HG03442 (cell line): Measurements from ENCODE around the gene ZNF471.

ENCODE experiments used
- ATAC-seq: cut with Tn5 transposase; IDR thresholded peaks from one replicate; pipeline ENCODE4 v1.9.1; 2021; ENCODE audit warnings: mild to moderate bottlenecking, moderate library complexity; ENCODE audit not compliant: unreplicated experiment

The ZNF471 gene

GRCh38 chr19:56572589-56572988, 64.9 kb downstream of the ZNF471 start:
- ATAC-seq = no peak

DNA sequence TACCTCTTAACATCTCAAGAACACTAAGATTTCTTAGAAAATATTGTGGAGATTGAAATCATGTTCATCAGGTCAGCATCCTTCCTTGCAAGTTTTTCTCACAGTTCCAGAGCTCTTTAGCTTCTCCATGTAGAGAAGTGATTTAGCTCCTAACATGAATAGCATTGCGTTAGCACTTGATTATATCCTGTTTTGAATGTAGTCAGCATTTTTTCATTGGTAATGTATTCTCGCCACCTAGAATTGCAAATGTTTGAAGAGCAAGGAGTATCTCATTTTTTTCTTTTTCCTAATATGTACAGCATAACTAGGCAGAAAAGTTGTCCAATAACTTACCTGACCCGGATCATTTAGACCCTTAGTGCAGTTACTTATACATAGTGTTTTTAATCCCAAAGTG, 66.3 kb downstream of the ZNF471 start:
- no peak for ATAC-seq

DNA sequence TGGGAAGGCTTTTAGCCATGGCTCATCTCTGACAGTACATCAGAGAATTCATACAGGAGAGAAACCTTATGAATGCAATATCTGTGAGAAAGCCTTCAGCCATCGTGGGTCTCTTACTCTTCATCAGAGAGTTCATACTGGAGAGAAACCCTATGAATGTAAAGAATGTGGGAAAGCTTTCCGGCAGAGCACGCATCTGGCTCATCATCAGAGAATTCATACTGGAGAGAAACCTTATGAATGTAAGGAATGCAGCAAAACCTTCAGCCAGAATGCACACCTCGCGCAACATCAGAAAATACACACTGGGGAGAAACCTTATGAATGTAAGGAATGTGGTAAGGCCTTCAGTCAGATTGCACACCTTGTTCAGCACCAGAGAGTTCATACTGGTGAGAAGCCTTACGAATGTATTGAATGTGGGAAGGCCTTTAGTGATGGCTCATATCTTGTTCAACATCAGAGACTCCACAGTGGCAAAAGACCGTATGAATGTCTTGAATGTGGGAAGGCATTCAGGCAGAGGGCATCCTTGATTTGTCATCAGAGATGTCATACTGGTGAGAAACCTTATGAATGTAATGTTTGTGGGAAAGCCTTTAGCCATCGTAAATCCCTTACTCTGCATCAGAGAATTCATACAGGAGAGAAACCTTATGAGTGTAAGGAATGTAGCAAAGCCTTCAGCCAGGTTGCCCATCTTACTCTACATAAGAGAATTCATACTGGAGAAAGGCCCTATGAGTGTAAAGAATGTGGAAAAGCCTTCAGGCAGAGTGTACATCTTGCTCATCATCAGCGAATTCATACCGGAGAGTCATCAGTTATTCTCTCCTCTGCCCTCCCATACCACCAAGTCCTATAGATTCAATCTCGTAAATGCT, 70.3 kb downstream of the ZNF471 start:
- no peak for ATAC-seq
